ENCODE data around the gene DTX2. TPM values are rescaled to one million over a fixed set of nuclear protein-coding genes. Genes with fewer than 3 reads are reported as not detected.
"Not testable (repeated sequence)": the region's sequence is repeated elsewhere in the genome, so short reads cannot be mapped to it uniquely, and the experiment has no call there.

The DTX2 gene
- total RNA-seq, 4 donors from 2014 or later, result 73.0 to 169 (median 119) TPM

DNA sequence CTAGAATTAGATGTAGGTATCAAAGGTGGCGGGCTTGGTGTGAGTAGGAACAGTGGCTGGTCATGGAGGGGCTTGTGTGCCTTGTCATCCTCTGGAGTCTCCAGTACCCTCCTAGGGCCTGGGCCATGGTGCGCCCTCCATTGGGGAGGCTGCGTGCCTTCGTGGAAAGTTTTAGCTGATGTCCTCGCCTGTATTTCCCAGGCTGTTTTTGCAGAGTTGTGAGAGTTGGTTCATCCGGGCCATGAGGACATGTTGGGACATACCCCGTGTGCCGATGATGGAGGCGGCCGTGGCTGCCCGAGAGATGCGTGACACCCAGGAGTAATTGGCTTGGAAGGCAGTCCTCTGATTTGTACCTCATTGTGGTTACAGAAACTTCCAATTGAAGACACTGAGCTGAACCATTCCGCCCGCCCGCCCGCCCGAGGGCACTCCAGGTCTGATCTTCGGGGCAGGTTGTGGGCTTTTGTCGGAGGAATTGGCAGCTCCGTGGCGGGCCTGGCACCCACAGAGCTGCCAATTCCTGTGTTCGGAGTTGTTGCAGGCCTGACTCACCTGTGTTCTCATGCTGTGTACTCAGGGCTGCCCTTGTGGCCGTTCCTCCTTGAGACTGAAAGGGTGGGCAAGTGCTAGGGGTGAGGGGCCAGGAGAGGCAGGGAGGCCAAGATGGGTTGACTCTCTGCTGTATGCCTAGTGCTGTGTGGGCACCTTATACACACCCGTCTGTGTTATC, 15.4 kb downstream of the DTX2 start:
- intact Hi-C loops (cut with DNase I; ENCODE audit: low total_unique reads); H3K4me1 ChIP-seq; H3K4me3 ChIP-seq; H3K27ac ChIP-seq; H3K9me3 ChIP-seq; DNase-seq; in situ Hi-C loops (cut with MboI; ENCODE audit: low pct_ligation_motif_present in 1 of 4, low pct_unique_long_range_greater_than_20kb in 1 of 4, low sequenced_read_pairs in 3 of 4); H3K36me3 ChIP-seq; H3K27me3 ChIP-seq: not testable (repeated sequence)
- WGBS, 2 donors (ENCODE audit: low coverage in 1 of 2), result 92% methylated on average over 14 of the region's 24 CpGs; no CpG with 5 or more reads in 1 of the 2 donors

DNA sequence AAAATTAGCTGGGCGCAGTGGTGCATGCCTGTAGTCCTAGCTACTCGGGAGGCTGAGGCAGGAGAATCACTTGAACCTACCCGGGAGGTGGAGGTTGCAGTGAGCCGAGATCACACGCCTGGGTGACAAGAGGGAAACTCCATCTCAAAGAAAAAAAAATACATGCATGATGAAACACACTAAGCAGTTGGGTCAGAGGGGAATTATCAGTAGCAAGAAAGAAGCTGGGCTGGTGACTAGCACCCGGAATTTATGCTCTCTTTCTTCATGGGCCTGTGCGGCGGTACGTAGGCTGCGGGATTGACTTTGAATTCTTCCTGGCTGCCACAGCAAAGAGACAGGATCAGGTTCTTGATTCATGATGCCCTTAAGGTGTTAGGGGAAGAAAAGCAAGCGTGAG, 18.1 kb downstream of the DTX2 start:
- 88% methylated on average over 10 of the region's 11 CpGs; no CpG with 5 or more reads in 1 of the 2 donors for WGBS, 2 donors (ENCODE audit: low coverage in 1 of 2)
- H3K27me3 ChIP-seq; H3K27ac ChIP-seq; DNase-seq; H3K9me3 ChIP-seq; H3K4me3 ChIP-seq; intact Hi-C loops (cut with DNase I; ENCODE audit: low total_unique reads); H3K36me3 ChIP-seq; in situ Hi-C loops (cut with MboI; ENCODE audit: low pct_ligation_motif_present in 1 of 4, low pct_unique_long_range_greater_than_20kb in 1 of 4, low sequenced_read_pairs in 3 of 4); H3K4me1 ChIP-seq: not testable (repeated sequence)

DNA sequence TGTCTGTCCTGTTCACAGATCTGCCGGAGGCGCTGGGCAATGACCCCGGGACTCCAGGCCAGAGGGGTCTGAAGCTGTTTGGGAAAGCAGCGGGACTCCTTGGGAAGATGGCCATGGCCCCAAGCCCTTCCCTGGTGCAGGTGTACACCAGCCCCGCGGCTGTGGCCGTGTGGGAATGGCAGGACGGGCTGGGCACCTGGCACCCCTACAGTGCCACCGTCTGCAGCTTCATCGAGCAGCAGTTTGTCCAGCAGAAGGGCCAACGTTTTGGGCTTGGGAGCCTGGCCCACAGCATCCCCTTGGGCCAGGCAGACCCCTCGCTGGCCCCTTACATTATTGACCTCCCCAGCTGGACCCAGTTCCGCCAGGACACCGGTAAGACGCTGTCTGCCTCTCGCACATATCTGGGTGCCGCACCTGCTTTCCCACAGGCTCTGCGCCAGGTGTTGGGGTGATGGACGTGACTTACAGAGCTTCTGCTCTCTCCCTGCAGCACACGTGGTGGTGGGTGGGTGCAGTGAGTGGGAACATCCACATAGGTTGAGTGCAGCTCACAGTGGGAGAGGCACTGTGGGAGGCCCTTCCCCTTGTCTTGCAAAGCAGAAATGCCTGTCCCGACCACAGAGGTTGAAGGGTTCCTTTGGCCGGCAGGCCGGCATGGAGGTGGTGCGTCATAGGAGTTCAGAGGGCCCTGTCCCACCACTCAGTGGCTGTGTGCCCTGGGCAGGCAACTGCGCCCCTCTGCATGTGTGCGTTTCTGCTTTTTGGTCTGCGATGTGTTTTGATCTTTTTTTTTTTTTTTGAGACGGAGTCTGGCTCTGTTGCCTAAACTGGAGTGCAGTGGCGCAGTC, 19.1 kb downstream of the DTX2 start:
- H3K27ac ChIP-seq; in situ Hi-C loops (cut with MboI; ENCODE audit: low pct_ligation_motif_present in 1 of 4, low pct_unique_long_range_greater_than_20kb in 1 of 4, low sequenced_read_pairs in 3 of 4); H3K4me3 ChIP-seq; H3K4me1 ChIP-seq; H3K27me3 ChIP-seq; intact Hi-C loops (cut with DNase I; ENCODE audit: low total_unique reads); H3K9me3 ChIP-seq; DNase-seq; H3K36me3 ChIP-seq: not testable (repeated sequence)
- 89% methylated on average over 22 of the region's 29 CpGs; no CpG with 5 or more reads in 1 of the 2 donors for WGBS, 2 donors (ENCODE audit: low coverage in 1 of 2)

DNA sequence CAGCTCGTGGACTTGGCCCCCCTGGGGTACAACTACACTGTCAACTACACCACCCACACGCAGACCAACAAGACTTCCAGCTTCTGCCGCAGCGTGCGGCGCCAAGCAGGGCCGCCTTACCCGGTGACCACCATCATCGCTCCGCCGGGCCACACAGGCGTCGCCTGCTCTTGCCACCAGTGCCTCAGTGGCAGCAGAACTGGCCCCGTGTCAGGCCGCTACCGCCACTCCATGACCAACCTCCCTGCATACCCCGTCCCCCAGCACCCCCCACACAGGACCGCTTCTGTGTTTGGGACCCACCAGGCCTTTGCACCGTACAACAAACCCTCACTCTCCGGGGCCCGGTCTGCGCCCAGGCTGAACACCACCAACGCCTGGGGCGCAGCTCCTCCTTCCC, 21.2 kb downstream of the DTX2 start:
- intact Hi-C loops (cut with DNase I; ENCODE audit: low total_unique reads); DNase-seq; H3K36me3 ChIP-seq; in situ Hi-C loops (cut with MboI; ENCODE audit: low pct_ligation_motif_present in 1 of 4, low pct_unique_long_range_greater_than_20kb in 1 of 4, low sequenced_read_pairs in 3 of 4); H3K4me3 ChIP-seq; H3K27me3 ChIP-seq; H3K9me3 ChIP-seq; H3K4me1 ChIP-seq; H3K27ac ChIP-seq: not testable (repeated sequence)
- 96% methylated on average over 24 of the region's 24 CpGs; no CpG with 5 or more reads in 1 of the 2 donors for WGBS, 2 donors (ENCODE audit: low coverage in 1 of 2)

DNA sequence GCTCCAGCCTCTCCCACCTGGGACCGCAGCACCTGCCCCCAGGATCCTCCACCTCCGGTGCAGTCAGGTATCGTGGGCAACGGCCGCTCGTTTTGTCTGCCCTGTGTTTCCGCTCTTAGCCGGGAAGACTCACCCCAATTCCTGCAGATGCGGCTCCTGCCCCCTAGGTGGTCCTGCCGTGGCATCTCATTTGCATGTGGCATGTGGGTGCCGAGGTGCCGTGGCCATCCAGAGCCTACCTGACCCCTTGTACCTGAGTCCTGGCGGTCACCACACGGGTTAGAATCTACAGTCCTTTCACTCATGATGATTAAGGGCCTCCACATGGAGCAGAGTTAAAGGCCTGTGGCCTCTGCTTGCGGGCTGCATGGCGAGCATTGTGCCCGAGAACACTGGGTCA, 21.6 kb downstream of the DTX2 start:
- H3K4me1 ChIP-seq; H3K27me3 ChIP-seq; H3K27ac ChIP-seq; H3K9me3 ChIP-seq; in situ Hi-C loops (cut with MboI; ENCODE audit: low pct_ligation_motif_present in 1 of 4, low pct_unique_long_range_greater_than_20kb in 1 of 4, low sequenced_read_pairs in 3 of 4); H3K36me3 ChIP-seq; intact Hi-C loops (cut with DNase I; ENCODE audit: low total_unique reads); H3K4me3 ChIP-seq; DNase-seq: not testable (repeated sequence)
- 94% methylated on average over 9 of the region's 17 CpGs; no CpG with 5 or more reads in 1 of the 2 donors for WGBS, 2 donors (ENCODE audit: low coverage in 1 of 2)

DNA sequence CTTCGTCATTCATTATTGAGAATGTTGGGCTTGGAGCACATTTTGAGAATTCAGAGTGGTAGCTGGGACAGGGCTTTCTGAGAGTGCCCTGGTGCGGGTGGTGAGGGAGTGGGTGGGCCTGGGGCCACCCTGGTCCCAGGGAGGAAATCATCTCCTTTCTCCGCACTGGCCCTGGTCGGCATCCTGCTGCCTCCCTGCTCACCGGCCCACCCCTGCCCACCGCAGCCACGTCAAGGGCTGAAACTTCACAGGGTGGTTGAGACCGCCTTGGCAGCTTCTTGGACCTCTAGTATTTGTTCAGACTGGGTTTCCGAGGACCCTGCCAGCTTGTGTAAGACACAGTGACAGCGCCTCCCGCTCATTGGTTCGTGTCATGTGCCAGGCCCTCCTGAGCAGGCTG, 22.9 kb downstream of the DTX2 start:
- H3K4me3 ChIP-seq; H3K4me1 ChIP-seq; H3K36me3 ChIP-seq; intact Hi-C loops (cut with DNase I; ENCODE audit: low total_unique reads); H3K27ac ChIP-seq; in situ Hi-C loops (cut with MboI; ENCODE audit: low pct_ligation_motif_present in 1 of 4, low pct_unique_long_range_greater_than_20kb in 1 of 4, low sequenced_read_pairs in 3 of 4); DNase-seq; H3K27me3 ChIP-seq; H3K9me3 ChIP-seq: not testable (repeated sequence)
- WGBS, 2 donors (ENCODE audit: low coverage in 1 of 2), result no CpG with 5 or more reads among the region's 12 CpGs

DNA sequence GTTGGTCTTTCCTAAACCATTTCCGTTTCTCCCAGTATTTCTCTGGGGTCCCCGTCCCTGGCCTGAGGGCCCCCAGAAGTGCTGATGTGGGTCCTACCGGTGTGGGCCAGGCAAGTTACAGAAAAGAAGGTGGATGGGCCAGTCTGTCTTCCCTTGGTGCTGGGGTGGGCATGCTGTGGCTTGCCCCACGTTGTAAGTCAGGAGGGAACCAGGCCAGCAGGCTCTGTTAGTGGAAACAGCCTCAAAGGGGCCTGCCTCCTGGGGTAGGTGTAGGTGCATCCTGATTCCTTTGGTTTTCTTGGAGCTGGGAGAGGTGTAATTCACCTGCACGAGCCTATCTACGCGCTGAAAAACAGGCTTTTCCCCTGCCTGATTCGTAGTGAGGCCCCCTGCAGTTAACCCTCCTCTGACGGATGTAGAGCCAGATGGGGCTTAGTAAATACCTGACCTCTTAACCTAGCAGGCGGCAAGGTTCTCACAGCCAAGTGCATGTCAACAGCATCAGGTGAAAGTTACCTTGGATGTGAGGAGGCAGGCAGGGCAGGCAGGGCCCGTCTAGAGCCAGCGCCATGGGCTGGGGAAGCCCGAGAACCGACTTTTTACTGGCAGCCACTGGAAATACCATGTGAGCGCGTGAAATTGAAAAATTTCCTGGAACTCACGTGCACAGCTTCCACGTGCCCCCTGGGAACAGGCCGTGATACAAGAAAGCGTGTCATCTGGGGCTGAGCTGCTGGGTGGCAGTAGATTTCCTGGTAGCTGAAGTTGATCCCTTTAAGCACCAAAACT, 24.5 kb downstream of the DTX2 start:
- in situ Hi-C loops (cut with MboI; ENCODE audit: low pct_ligation_motif_present in 1 of 4, low pct_unique_long_range_greater_than_20kb in 1 of 4, low sequenced_read_pairs in 3 of 4); H3K4me3 ChIP-seq; H3K27me3 ChIP-seq; H3K9me3 ChIP-seq; H3K4me1 ChIP-seq; H3K36me3 ChIP-seq; DNase-seq; H3K27ac ChIP-seq; intact Hi-C loops (cut with DNase I; ENCODE audit: low total_unique reads): not testable (repeated sequence)
- WGBS, 2 donors (ENCODE audit: low coverage in 1 of 2), result no CpG with 5 or more reads among the region's 20 CpGs

DNA sequence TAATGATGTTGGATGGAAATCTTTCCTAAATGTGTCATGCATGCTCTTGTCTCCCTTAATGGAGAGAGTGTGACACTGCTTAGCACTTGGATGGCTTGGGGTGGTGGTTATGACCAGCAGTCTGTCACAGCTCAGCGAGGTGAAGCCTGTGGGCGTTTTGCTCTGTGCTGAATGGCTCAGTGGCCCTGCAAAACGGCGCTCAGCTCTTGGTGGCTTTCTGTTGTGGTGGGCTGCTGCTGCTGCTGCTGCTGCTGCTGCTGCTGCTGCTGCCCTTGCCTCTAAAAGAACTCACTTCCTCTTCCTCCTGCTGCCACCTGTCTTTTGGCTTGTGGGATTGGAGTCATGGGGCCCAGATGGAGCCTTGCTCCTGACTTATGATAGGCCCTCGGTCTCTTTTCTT, 25.1 kb downstream of the DTX2 start:
- WGBS, 2 donors (ENCODE audit: low coverage in 1 of 2), result 60% methylated on average over 3 of the region's 5 CpGs; no CpG with 5 or more reads in 1 of the 2 donors
- H3K4me1 ChIP-seq; H3K36me3 ChIP-seq; H3K4me3 ChIP-seq; H3K27ac ChIP-seq; intact Hi-C loops (cut with DNase I; ENCODE audit: low total_unique reads); in situ Hi-C loops (cut with MboI; ENCODE audit: low pct_ligation_motif_present in 1 of 4, low pct_unique_long_range_greater_than_20kb in 1 of 4, low sequenced_read_pairs in 3 of 4); H3K27me3 ChIP-seq; DNase-seq; H3K9me3 ChIP-seq: not testable (repeated sequence)

DNA sequence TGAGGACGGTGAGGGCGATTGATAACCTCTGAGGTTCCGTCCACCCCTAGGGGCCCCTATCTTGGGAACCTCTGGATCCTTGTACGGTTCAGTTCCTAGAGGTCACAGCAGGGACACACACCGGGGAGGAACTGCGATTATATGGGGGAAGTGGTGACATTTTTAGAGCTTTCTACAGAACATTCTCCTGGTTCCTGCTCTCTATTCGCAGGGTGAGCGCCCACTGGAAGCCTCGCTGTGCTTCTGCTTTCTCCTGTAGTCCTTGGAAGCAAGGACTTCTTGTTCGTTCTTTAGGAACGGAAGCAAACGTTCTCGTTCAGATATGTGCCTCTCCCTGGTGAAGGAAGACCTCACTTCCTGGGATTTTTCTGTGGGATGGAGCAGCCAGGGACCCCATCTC, 26.5 kb downstream of the DTX2 start:
- intact Hi-C loops (cut with DNase I; ENCODE audit: low total_unique reads); H3K27me3 ChIP-seq; H3K27ac ChIP-seq; DNase-seq; H3K4me1 ChIP-seq; in situ Hi-C loops (cut with MboI; ENCODE audit: low pct_ligation_motif_present in 1 of 4, low pct_unique_long_range_greater_than_20kb in 1 of 4, low sequenced_read_pairs in 3 of 4); H3K4me3 ChIP-seq; H3K36me3 ChIP-seq; H3K9me3 ChIP-seq: not testable (repeated sequence)
- 78% methylated on average over 8 of the region's 13 CpGs; no CpG with 5 or more reads in 1 of the 2 donors for WGBS, 2 donors (ENCODE audit: low coverage in 1 of 2)

DNA sequence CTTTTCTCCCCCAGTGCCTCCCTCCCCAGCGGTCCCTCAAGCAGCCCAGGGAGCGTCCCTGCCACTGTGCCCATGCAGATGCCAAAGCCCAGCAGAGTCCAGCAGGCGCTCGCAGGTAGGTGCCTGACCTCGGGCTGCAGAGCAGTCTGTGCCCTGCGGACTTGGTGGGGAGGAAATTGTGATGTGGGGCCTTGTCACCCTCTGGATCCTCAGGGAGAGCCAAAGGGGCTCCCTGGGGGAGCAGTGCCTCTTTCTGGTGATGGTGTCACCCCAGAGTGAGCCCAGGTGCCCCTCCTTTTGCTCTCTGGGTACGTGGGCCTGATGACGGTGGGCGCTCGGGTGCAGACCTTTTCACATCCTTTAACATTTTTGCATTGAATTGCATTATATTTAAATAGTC, 30.6 kb downstream of the DTX2 start:
- H3K27ac ChIP-seq; H3K9me3 ChIP-seq; in situ Hi-C loops (cut with MboI; ENCODE audit: low pct_ligation_motif_present in 1 of 4, low pct_unique_long_range_greater_than_20kb in 1 of 4, low sequenced_read_pairs in 3 of 4); H3K36me3 ChIP-seq; H3K27me3 ChIP-seq; DNase-seq; intact Hi-C loops (cut with DNase I; ENCODE audit: low total_unique reads); H3K4me3 ChIP-seq; H3K4me1 ChIP-seq: not testable (repeated sequence)
- WGBS, 2 donors (ENCODE audit: low coverage in 1 of 2), result no CpG with 5 or more reads among the region's 10 CpGs

Data from transverse colon (tissue), 4 donors.